KMS-11 (cell line): ENCODE results near the gene ITPR2.
"Not testable (repeated sequence)": the region's sequence is repeated elsewhere in the genome, so short reads cannot be mapped to it uniquely, and the experiment has no call there.

ENCODE experiments used
- H2AFZ ChIP-seq: fragments of 200-600 bp; sonication (generic); 2 replicates; pipeline ENCODE4 v1.6.1; 2016; ENCODE audit warnings: antibody characterized with exemption, mixed run types, low read depth
- H3K27ac ChIP-seq: fragments of 200-600 bp; sonication (generic); 2 replicates; pipeline ENCODE4 v1.6.1; 2016; ENCODE audit warnings: mild to moderate bottlenecking, mixed run types
- H3K27me3 ChIP-seq: fragments of 200-600 bp; sonication (generic); 2 replicates; pipeline ENCODE4 v1.6.1; 2017; ENCODE audit warnings: mild to moderate bottlenecking, low read depth, mixed run types, moderate library complexity; ENCODE audit not compliant: insufficient read depth
- H3K36me3 ChIP-seq: fragments of 200-600 bp; sonication (generic); 2 replicates; pipeline ENCODE4 v1.6.1; 2017; ENCODE audit warnings: mild to moderate bottlenecking, mixed run types; ENCODE audit not compliant: insufficient read depth
- H3K4me1 ChIP-seq: fragments of 200-600 bp; sonication (generic); 2 replicates; pipeline ENCODE4 v1.6.1; 2016; ENCODE audit warnings: mild to moderate bottlenecking, low read depth, mixed run types; ENCODE audit not compliant: poor library complexity, severe bottlenecking
- H3K4me2 ChIP-seq: fragments of 200-600 bp; sonication (generic); 2 replicates; pipeline ENCODE4 v1.7.0; 2016; ENCODE audit warnings: mild to moderate bottlenecking, mixed run types
- H3K4me3 ChIP-seq: fragments of 200-600 bp; sonication (generic); IDR thresholded peaks from 2 replicates; pipeline ENCODE4 v1.6.1; 2017; ENCODE audit warnings: low read depth, low read length, mixed read lengths; ENCODE audit not compliant: insufficient read depth
- H3K79me2 ChIP-seq: fragments of 200-600 bp; sonication (generic); 2 replicates; pipeline ENCODE4 v1.6.1; 2016; ENCODE audit warnings: low read depth, mixed run types; ENCODE audit not compliant: insufficient read depth
- H3K9ac ChIP-seq: fragments of 200-600 bp; sonication (generic); 2 replicates; pipeline ENCODE4 v1.6.1; 2016; ENCODE audit warnings: mild to moderate bottlenecking, mixed run types
- H4K20me1 ChIP-seq: fragments of 200-600 bp; sonication (generic); 2 replicates; pipeline ENCODE4 v1.6.1; 2016; ENCODE audit warnings: mild to moderate bottlenecking, mixed run types; ENCODE audit not compliant: insufficient read depth
- CTCF ChIP-seq: fragments of 200-600 bp; sonication (generic); conservative IDR thresholded peaks from 2 replicates; pipeline ENCODE4 v1.6.1; 2017; ENCODE audit warnings: low read depth, mild to moderate bottlenecking, antibody characterized with exemption, low read length, moderate library complexity, mixed read lengths

Gene ITPR2

GRCh38 chr12:26869104-26869494, 36.1 kb upstream of the ITPR2 start:
- H3K27me3 ChIP-seq = no peaks in the 10 kb centered on the region
- no peaks in the 10 kb centered on the region for H4K20me1 ChIP-seq
- no peak overlapping the region for H3K27ac ChIP-seq
- peaks cover 73% of the 10 kb centered on the region for H3K4me1 ChIP-seq
- H3K4me2 ChIP-seq = no peak overlapping the region
- TF ChIP-seq CTCF = no peak
- no peaks in the 10 kb centered on the region for H3K36me3 ChIP-seq
- no peak overlapping the region for H3K4me3 ChIP-seq
- no peak overlapping the region for H2AFZ ChIP-seq
- H3K79me2 ChIP-seq = no peaks in the 10 kb centered on the region
- no peak overlapping the region for H3K9ac ChIP-seq

GRCh38 chr12:26868447-26869103, 35.6 kb upstream of the ITPR2 start:
- H3K36me3 ChIP-seq = no peaks in the 10 kb centered on the region
- H2AFZ ChIP-seq = no peak overlapping the region
- H3K4me2 ChIP-seq = no peak overlapping the region; the same call in 1 of the 2 replicates
- peaks cover 73% of the 10 kb centered on the region for H3K4me1 ChIP-seq
- H3K79me2 ChIP-seq = no peaks in the 10 kb centered on the region
- no peak overlapping the region for H3K9ac ChIP-seq
- no peaks in the 10 kb centered on the region for H4K20me1 ChIP-seq
- no peak for TF ChIP-seq CTCF
- H3K4me3 ChIP-seq = no peak overlapping the region
- no peaks in the 10 kb centered on the region for H3K27me3 ChIP-seq
- H3K27ac ChIP-seq = no peak overlapping the region

GRCh38 chr12:26867080-26867479, 34.1 kb upstream of the ITPR2 start:
- H3K4me1 ChIP-seq = peaks cover 69% of the 10 kb centered on the region
- H3K4me3 ChIP-seq = no peak overlapping the region
- H3K9ac ChIP-seq = peak overlapping the region; percentile 1; the same call in 1 of the 2 replicates
- H3K79me2 ChIP-seq = no peaks in the 10 kb centered on the region
- no peaks in the 10 kb centered on the region for H3K27me3 ChIP-seq
- no peaks in the 10 kb centered on the region for H4K20me1 ChIP-seq
- no peaks in the 10 kb centered on the region for H3K36me3 ChIP-seq
- H3K27ac ChIP-seq = peak overlapping the region; percentile 44
- peak overlapping the region; percentile 65 for H3K4me2 ChIP-seq
- no peak for TF ChIP-seq CTCF
- no peak overlapping the region for H2AFZ ChIP-seq

GRCh38 chr12:26863515-26863914, 30.5 kb upstream of the ITPR2 start:
- H3K79me2 ChIP-seq = no peaks in the 10 kb centered on the region

GRCh38 chr12:26862787-26863186, 29.8 kb upstream of the ITPR2 start:
- H3K79me2 ChIP-seq, H3K9ac ChIP-seq, H3K36me3 ChIP-seq, H3K27me3 ChIP-seq, H3K4me3 ChIP-seq, H3K27ac ChIP-seq, H3K4me2 ChIP-seq, H2AFZ ChIP-seq, H4K20me1 ChIP-seq: not testable (repeated sequence)
- peaks cover 28% of the 10 kb centered on the region for H3K4me1 ChIP-seq

More at GRCh38 chr12:26863515-26863914, 30.5 kb upstream of the ITPR2 start:
- H3K4me2 ChIP-seq = no peak overlapping the region
- H3K36me3 ChIP-seq = no peaks in the 10 kb centered on the region
- peaks cover 35% of the 10 kb centered on the region for H3K4me1 ChIP-seq
- H3K27me3 ChIP-seq = no peaks in the 10 kb centered on the region
- no peak overlapping the region for H3K9ac ChIP-seq
- no peak overlapping the region for H3K27ac ChIP-seq
- no peak overlapping the region for H3K4me3 ChIP-seq
- H2AFZ ChIP-seq = no peak overlapping the region
- peak; percentile 30; the same call in 1 of the 2 replicates for TF ChIP-seq CTCF
- H4K20me1 ChIP-seq = no peaks in the 10 kb centered on the region
